ENCODE measurements around the gene TICRR. TPM values are rescaled to one million over a fixed set of nuclear protein-coding genes. Genes with fewer than 3 reads are reported as not detected.

Gene TICRR
- total RNA-seq, 1 donor, result 0.72 TPM

GRCh38 chr15:89569090-89569745 lies 6.1 kb upstream of the TICRR start:
- no peak overlapping the region for H3K4me2 ChIP-seq (ENCODE audit: insufficient read depth, low read length)
- no peak overlapping the region for H3K27ac ChIP-seq (ENCODE audit: low read depth, low read length)
- no peaks in the 10 kb centered on the region for H4K20me1 ChIP-seq (ENCODE audit: insufficient read depth, low read length)
- TF ChIP-seq CTCF (IDR thresholded peaks at IDR 0.05; ENCODE audit: extremely low read depth, low read depth, low read length), result no peak
- no peaks in the 10 kb centered on the region for H3K9me3 ChIP-seq (ENCODE audit: low read depth, low read length)
- H3K4me3 ChIP-seq (ENCODE audit: insufficient read depth, low read length), result no peak overlapping the region
- H3K36me3 ChIP-seq (ENCODE audit: insufficient read depth, low read length), result no peaks in the 10 kb centered on the region
- DNase-seq (ENCODE audit: insufficient read length, low spot score, missing footprints), result no peak
- H3K27me3 ChIP-seq (ENCODE audit: insufficient read depth, low read length), result peaks cover 33% of the 10 kb centered on the region
- H3K4me1 ChIP-seq (ENCODE audit: insufficient read depth, low read length), result no peaks in the 10 kb centered on the region
- no peak overlapping the region for H2AFZ ChIP-seq (ENCODE audit: low read length)
- H3K79me2 ChIP-seq (ENCODE audit: insufficient read depth, low read length), result no peaks in the 10 kb centered on the region

GRCh38 chr15:89575656-89576416 lies 567 bp downstream of the TICRR start:
- peak overlapping the region; percentile 100 for H2AFZ ChIP-seq (ENCODE audit: low read length)
- H3K4me1 ChIP-seq (ENCODE audit: insufficient read depth, low read length), result peaks cover 28% of the 10 kb centered on the region
- peak overlapping the region; percentile 16 for H3K27ac ChIP-seq (ENCODE audit: low read depth, low read length)
- peaks cover 12% of the 10 kb centered on the region for H3K27me3 ChIP-seq (ENCODE audit: insufficient read depth, low read length)
- H3K36me3 ChIP-seq (ENCODE audit: insufficient read depth, low read length), result no peaks in the 10 kb centered on the region
- no peaks in the 10 kb centered on the region for H4K20me1 ChIP-seq (ENCODE audit: insufficient read depth, low read length)
- no peaks in the 10 kb centered on the region for H3K9me3 ChIP-seq (ENCODE audit: low read depth, low read length)
- DNase-seq (ENCODE audit: insufficient read length, low spot score, missing footprints), result peak; percentile 74
- H3K4me2 ChIP-seq (ENCODE audit: insufficient read depth, low read length), result peak overlapping the region; percentile 96
- peak overlapping the region; percentile 96 for H3K4me3 ChIP-seq (ENCODE audit: insufficient read depth, low read length)
- H3K79me2 ChIP-seq (ENCODE audit: insufficient read depth, low read length), result peaks cover 51% of the 10 kb centered on the region
- no peak for TF ChIP-seq CTCF (IDR thresholded peaks at IDR 0.05; ENCODE audit: extremely low read depth, low read depth, low read length)

GRCh38 chr15:89576417-89576773 lies 1.1 kb downstream of the TICRR start:
- Histone ChIP-seq H4K20me1 (ENCODE audit: insufficient read depth, low read length) (no peaks in the 10 kb centered on the region), H3K9me3 (ENCODE audit: low read depth, low read length) (no peaks in the 10 kb centered on the region), H3K4me3 (ENCODE audit: insufficient read depth, low read length) (peak overlapping the region; percentile 96), H2AFZ (ENCODE audit: low read length) (peak overlapping the region; percentile 100), H3K27me3 (ENCODE audit: insufficient read depth, low read length) (peaks cover 8% of the 10 kb centered on the region), H3K27ac (ENCODE audit: low read depth, low read length) (peak overlapping the region; percentile 16), H3K79me2 (ENCODE audit: insufficient read depth, low read length) (peaks cover 56% of the 10 kb centered on the region), H3K4me1 (ENCODE audit: insufficient read depth, low read length) (peaks cover 28% of the 10 kb centered on the region), H3K4me2 (ENCODE audit: insufficient read depth, low read length) (peak overlapping the region; percentile 96), H3K36me3 (ENCODE audit: insufficient read depth, low read length) (no peaks in the 10 kb centered on the region)
- DNase-seq (ENCODE audit: insufficient read length, low spot score, missing footprints), result no peak
- TF ChIP-seq CTCF (IDR thresholded peaks at IDR 0.05; ENCODE audit: extremely low read depth, low read depth, low read length), result no peak

GRCh38 chr15:89577776-89578115 lies 2.5 kb downstream of the TICRR start:
- no peaks in the 10 kb centered on the region for H3K9me3 ChIP-seq (ENCODE audit: low read depth, low read length)
- no peaks in the 10 kb centered on the region for H3K27me3 ChIP-seq (ENCODE audit: insufficient read depth, low read length)
- no peaks in the 10 kb centered on the region for H4K20me1 ChIP-seq (ENCODE audit: insufficient read depth, low read length)
- no peak for TF ChIP-seq CTCF (IDR thresholded peaks at IDR 0.05; ENCODE audit: extremely low read depth, low read depth, low read length)
- H3K36me3 ChIP-seq (ENCODE audit: insufficient read depth, low read length), result no peaks in the 10 kb centered on the region
- peak overlapping the region; percentile 44 for H3K4me3 ChIP-seq (ENCODE audit: insufficient read depth, low read length)
- peaks cover 28% of the 10 kb centered on the region for H3K4me1 ChIP-seq (ENCODE audit: insufficient read depth, low read length)
- peak overlapping the region; percentile 79 for H3K4me2 ChIP-seq (ENCODE audit: insufficient read depth, low read length)
- peak overlapping the region; percentile 35 for H3K27ac ChIP-seq (ENCODE audit: low read depth, low read length)
- no peak for DNase-seq (ENCODE audit: insufficient read length, low spot score, missing footprints)
- peak overlapping the region; percentile 90 for H2AFZ ChIP-seq (ENCODE audit: low read length)
- H3K79me2 ChIP-seq (ENCODE audit: insufficient read depth, low read length), result peaks cover 67% of the 10 kb centered on the region

Measured in osteoblast (primary cell).